ENCODE data around the gene LARP1B.
"Not testable (repeated sequence)": the region's sequence is repeated elsewhere in the genome, so short reads cannot be mapped to it uniquely, and the experiment has no call there.

Gene LARP1B

DNA sequence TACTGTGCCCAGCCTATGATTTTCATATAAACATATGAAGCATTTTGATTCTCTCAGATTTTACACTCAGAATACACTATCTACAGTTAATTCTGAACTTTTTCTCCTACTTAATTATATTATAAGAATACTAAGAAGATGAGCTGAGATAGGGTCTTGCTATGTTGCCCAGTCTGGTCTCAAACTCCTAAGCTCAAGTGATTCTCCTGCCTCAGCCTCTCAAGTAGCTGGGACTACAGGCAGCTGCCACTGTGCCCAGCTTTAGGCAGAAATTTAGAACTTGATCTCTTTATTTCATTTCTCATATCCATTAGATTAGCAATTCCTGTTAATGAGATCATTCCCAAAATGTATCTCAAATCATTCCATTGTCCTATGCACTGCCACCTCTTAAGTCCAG is 4.7 kb upstream of the LARP1B start:
- CTCF ChIA-PET = interaction anchor here (1.6 kb wide), 1 partner anchor 11 kb away, joined by 3 read pairs; no protein-coding TSS in a partner anchor
- TF ChIP-seq, protein P1, sequence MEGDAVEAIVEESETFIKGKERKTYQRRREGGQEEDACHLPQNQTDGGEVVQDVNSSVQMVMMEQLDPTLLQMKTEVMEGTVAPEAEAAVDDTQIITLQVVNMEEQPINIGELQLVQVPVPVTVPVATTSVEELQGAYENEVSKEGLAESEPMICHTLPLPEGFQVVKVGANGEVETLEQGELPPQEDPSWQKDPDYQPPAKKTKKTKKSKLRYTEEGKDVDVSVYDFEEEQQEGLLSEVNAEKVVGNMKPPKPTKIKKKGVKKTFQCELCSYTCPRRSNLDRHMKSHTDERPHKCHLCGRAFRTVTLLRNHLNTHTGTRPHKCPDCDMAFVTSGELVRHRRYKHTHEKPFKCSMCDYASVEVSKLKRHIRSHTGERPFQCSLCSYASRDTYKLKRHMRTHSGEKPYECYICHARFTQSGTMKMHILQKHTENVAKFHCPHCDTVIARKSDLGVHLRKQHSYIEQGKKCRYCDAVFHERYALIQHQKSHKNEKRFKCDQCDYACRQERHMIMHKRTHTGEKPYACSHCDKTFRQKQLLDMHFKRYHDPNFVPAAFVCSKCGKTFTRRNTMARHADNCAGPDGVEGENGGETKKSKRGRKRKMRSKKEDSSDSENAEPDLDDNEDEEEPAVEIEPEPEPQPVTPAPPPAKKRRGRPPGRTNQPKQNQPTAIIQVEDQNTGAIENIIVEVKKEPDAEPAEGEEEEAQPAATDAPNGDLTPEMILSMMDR (IDR thresholded peaks at IDR 0.05; ENCODE audit: control extremely low read depth, extremely low read depth, low read depth, missing control alignments) = no peak
- POLR2A ChIA-PET = interaction anchor here (0.7 kb wide), 1 partner anchor 91 kb away, joined by 5 read pairs; the partner anchor contains the start of genes ABHD18 and MFSD8

DNA sequence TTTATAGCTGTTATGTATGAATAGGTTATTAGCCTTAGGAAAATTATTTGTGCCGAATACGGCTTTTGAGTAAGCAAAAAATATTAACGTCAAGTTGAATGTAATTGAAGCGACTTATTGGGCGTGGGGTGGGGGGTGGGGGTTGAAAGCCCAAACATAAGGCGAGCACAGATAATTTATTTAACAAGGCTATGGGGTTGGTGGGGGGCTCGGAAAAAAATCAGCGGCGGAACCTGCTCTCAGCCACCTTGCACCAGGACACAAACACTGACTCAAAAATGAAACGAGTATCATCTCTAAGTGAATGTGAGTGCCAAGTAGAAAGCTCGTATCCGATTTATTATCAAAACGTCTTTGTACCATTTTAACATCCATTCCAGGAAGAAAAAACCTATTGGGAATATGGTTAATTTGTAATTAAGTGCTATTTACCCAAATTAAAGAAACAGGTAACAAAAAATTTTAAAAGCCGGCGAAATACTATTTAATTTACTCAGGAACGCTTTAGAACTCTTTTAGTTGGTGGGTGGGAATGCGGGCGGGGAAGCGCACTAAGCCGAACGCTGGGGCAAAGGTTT is 902 bp upstream of the LARP1B start:
- no peak for DNase-seq (ENCODE audit: extremely low spot score)
- TF ChIP-seq, protein P1 (IDR thresholded peaks at IDR 0.05; ENCODE audit: control extremely low read depth, extremely low read depth, low read depth, missing control alignments) = no peak
- CTCF ChIA-PET = interaction anchor here (0.8 to 1.5 kb wide), 8 partner anchors 9 to 328 kb away, joined by 3 to 5 read pairs (median 3); partner anchors contain the start of genes ABHD18 and MFSD8
- POLR2A ChIA-PET = interaction anchor here (0.6 to 1.5 kb wide), 4 partner anchors 9 to 802 kb away, joined by 3 to 15 read pairs (median 4); partner anchors contain the start of genes ABHD18, HSPA4L and MFSD8

More for the DNA sequence above, 4.7 kb upstream of the LARP1B start:
- DNase-seq (ENCODE audit: extremely low spot score) = no peak

DNA sequence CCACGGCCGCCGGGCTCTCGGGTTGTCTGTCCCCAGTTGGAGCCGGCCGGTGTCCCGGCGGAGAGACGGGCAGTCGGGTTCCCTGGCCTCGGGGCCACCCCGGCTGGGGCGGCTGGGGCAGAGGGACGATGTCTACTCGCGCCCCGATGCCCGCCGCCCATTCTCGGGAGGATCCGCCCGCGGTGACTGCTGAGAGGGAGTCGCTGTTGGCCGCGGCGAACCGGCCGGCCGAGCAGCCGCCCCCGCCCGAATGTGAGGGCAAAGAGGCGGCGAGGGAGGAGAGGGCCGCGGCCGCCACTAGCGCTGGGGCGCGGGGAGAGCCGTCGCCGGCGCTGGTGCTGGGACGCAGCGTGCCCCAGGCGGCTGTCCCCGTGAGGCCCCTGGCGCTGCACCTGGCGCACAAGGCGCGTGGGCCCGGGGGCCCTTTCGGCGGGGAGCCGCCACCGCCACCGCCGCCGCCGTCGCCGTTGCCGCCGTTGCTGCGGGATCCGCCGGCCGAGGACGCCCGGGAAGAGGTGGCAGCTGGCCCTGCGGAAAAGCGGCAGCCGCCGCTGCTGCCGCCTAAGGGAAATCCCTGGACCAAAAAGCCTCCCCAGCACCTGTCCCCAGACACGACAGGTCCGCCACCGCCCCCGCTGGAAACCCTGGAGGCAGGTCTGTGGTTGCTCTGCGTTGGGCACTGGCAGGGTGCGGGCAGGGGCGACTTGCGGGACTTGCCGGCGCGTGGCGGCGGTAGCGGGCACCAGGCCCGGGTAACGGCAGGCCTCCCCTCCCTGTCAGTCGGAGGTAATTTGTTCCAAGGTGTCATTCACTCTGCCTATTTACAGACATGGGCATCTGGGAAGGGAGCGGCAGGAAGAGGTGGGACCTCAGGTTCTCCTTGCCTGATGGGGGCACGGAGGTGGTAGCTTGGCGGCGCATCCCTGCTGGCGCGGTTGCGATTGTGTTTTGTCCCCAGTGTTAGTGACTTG is 739 bp downstream of the LARP1B start:
- DNase-seq (ENCODE audit: extremely low spot score) = peak; percentile 65
- ChIA-PET POLR2A (interaction anchor here (0.7 to 1.5 kb wide), 3 partner anchors 97 to 280 kb away, joined by 3 to 15 read pairs (median 5); partner anchors contain the start of genes ABHD18, HSPA4L and MFSD8), CTCF (interaction anchor here (1.0 to 1.4 kb wide), 4 partner anchors 11 to 27 kb away, joined by 3 to 5 read pairs (median 4); no protein-coding TSS in a partner anchor)
- TF ChIP-seq, protein P1 (IDR thresholded peaks at IDR 0.05; ENCODE audit: control extremely low read depth, extremely low read depth, low read depth, missing control alignments) = peak; percentile 24

DNA sequence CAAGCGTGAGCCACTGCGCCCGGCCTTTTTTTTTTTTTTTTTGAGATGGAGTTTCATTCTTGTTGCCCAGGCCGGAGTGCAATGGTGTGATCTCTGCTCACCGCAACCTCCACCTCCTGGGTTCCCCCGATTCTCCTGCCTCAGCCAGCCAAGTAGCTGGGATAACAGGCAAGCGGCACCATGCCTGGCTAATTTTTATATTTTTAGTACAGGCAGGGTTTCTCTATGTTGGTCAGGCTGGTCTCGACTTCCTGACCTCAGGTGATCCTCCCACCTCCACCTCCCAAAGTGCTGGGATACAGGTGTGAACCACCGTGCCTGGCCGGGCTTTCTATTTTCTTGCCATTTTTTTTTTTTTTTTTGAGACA is 5.3 kb downstream of the LARP1B start:
- CTCF ChIA-PET; POLR2A ChIA-PET; DNase-seq (ENCODE audit: extremely low spot score): not testable (repeated sequence)

DNA sequence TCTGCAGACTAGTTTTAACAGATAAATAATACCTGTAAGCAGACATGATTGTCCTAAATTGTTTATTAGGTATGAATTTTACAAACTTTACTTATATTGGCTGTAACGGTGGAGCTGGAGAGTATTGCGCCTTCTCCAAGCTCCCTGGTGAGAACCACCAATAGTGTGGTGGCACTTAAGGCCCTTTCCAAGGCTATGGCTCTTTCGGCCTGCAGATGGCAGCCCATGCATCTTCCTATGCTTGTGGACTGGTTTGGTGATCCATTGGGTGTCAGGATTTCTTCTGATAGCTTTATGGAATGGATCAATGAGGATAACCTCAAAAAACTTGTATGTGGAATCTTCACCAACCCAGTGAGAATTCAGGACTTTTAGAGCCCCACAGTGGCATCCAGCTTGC is 7.8 kb downstream of the LARP1B start:
- TF ChIP-seq, protein P1 (IDR thresholded peaks at IDR 0.05; ENCODE audit: control extremely low read depth, extremely low read depth, low read depth, missing control alignments) = peak; percentile 21
- CTCF ChIA-PET = interaction anchor here (1.3 to 2.2 kb wide), 4 partner anchors 19 to 71 kb away, joined by 3 to 4 read pairs (median 4); no protein-coding TSS in a partner anchor
- DNase-seq (ENCODE audit: extremely low spot score) = no peak
- POLR2A ChIA-PET = no interaction called here

DNA sequence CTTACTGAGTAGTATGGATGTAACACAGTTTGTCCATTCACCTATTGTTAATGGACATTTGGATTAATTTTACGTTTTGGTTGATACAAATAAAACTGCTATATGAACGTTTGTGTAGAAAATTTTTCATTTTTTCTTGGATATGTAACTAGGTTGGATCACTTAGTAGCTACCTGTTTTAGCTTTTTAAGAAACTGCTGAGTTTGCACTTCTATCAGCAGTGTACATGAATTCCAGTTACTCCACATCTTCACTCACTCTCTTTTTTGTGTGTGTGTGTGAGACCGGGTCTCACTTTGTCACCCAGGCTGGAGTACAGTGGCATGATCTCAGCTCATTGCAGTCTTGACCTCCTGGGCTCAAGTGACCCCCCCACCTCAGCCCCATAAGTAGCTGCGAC is 15.4 kb downstream of the LARP1B start:
- DNase-seq (ENCODE audit: extremely low spot score) = no peak
- CTCF ChIA-PET = no interaction called here

DNA sequence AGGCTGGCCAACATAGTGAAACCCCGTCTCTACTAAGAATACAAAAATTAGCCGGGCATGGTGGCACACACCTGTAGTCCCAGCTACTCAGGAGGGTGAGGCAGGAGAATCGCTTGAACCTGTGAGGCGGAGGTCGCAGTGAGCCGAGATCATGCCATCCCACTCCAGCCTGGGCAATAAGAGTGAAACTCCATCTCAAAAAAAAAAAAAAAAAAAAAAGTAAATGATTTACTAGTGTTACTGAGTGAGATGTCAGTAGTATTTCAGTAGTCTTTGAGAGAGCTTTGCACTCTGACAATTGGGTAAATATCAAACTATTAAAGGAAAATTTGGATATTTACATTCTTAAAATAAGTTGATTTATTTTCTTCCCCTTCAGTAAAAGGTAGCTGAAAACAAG is 34.2 kb downstream of the LARP1B start:
- ChIA-PET POLR2A (interaction anchor here (0.7 kb wide), 1 partner anchor 116 kb away, joined by 3 read pairs; no protein-coding TSS in a partner anchor), CTCF (interaction anchor here (1.0 kb wide), 1 partner anchor 17 kb away, joined by 3 read pairs; no protein-coding TSS in a partner anchor)
- not testable (repeated sequence) for DNase-seq (ENCODE audit: extremely low spot score)

More for the DNA sequence above, 15.4 kb downstream of the LARP1B start:
- TF ChIP-seq, protein P1 (IDR thresholded peaks at IDR 0.05; ENCODE audit: control extremely low read depth, extremely low read depth, low read depth, missing control alignments) = no peak
- POLR2A ChIA-PET = interaction anchor here (1.0 kb wide), 1 partner anchor 12 kb away, joined by 9 read pairs; no protein-coding TSS in a partner anchor

Data from GM10248 (cell line).